GM18868 (cell line): ENCODE data around the gene WWP2.
A peak's percentile ranks its signal among the peaks of the same experiment; 100 is the strongest.
"Not testable (repeated sequence)": the region's sequence is repeated elsewhere in the genome, so short reads cannot be mapped to it uniquely, and the experiment has no call there.

Experiments used
- ATAC-seq: cut with Tn5 transposase; IDR thresholded peaks from one replicate; pipeline ENCODE4 v1.9.1; 2021; ENCODE audit warnings: mild to moderate bottlenecking, moderate library complexity; ENCODE audit not compliant: unreplicated experiment

The WWP2 gene

GRCh38 chr16:69745232-69745612 lies 16.9 kb upstream of the WWP2 start:
- no peak for ATAC-seq

DNA sequence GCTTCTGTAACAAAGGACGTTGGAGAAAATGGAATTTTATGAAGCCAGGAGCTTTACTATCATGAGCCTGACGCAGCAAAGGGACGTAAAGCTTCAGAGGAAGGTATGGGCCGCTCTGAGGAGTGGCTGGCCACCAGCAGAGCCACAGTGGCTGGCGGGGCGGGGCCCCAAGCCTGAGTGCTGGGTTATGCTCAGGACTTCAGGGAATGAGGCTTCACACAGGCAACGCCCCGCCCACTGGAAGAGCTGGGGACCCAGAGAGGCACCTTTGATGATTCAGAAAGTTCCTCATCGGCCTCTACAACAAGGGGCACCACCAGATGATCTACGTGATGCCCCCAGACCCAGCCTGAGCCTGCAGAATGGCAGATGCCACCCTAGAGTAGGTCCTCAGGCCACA lies 16.2 kb upstream of the WWP2 start:
- no peak for ATAC-seq

DNA sequence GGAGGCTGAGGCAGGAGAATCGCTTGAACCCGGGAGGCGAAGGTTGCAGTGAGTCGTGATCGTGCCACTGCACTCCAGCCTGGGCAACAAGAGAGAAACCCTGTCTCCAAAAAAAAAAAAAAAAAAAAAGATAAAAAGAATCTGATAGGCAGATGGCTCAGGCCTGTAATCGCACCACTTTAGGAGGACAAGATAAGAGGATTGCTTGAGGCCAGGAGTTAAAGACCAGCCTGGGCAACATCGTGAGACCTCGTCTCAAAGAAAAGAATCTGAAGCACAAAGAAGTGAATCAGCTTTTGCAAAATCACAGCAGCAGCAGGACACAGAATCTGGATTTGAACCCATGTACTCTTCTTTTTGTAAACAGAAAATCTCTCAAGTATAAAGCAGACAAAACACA lies 15.0 kb upstream of the WWP2 start:
- ATAC-seq: no peak

DNA sequence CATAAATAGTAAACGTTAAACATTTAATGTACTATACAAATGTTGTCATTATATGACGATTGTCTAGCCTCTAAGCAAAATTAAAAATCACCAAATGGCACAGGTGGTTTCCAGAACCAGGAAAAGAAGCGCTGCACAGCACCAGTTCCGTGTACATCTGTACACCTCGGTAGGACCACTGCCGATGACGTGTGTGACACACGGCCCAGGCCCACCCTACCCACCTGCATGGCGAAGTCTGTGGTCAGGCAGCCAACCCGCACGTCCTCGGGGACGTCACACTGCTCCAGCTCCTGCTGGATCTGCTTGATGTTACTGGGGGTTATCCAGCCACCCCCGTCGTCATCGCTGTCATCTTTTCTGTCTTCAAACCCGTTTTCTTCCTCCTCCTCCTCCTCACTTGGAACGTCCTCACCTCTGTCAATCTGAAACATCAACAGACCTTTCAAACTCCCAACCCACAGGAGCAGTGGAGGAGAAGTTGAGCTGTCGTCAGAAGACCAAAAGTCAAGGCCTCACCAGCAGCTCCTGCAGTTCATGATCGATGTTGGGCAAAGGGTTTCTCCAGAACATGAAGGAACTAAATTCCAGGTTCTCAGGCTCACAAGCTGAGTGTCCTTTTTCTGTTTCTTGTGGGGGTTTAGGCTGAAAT lies 13.3 kb upstream of the WWP2 start:
- ATAC-seq: no peak

DNA sequence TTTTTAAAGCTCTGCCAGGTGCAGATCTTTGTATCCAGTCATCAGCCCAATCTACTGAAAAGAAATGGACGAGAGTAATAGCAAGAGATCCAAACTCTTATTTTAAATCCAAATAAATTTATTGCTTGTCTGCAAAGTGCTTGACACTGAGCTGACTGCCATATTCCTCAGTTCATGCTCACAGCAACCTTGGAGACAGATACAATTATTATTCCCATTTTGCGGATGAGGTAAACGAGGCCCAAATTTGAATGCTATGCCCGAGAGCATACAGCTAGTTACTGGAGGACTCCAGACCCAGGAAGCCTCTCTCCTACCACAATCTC lies 8.0 kb upstream of the WWP2 start:
- no peak for ATAC-seq

- peak; percentile 96 for ATAC-seq
Observed at GRCh38 chr16:69754469-69755310, 7.4 kb upstream of the WWP2 start, which contains the start of gene NOB1. NOB1 (minus strand) TSS chr16:69754926; CDS start chr16:69754910, 16 bp downstream.

DNA sequence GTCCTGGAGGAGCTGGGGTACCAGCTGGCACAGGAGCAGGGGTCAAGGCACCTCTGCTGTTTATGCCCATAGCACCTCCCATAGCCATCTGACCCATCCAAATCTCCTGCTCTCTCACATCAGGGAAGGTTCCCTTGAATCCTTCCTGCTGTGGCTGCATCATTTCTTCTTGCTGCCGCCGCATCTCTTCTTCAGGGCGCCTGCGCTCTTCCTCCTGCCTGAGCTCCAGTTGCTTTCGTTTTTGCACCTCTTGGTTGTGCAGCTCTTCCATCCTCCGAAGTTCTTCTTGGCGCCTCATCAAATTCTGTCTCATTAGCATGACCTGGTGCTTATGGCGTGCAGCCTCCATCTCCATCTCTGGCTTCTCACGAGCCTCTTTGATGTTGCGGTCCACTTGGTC lies 5.4 kb upstream of the WWP2 start:
- ATAC-seq: no peak

DNA sequence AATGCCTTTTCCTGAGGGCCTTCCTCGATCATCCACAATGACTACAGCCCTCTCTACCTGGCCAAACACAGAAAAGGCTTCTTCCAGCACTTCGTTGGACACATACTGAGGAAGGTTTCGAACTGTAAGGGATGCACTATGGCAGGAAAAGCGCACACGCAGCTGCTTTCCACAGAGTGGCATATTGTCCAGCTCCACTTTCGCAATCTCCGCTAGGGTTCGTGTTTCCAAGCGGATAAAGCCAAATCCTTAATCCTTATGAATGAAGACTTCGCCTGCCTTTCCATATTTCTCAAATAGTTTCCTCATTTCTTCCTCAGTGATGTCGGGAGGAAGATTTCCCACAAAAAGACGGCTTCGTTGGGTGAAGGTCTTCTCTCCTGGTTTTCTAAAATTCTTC lies 4.8 kb upstream of the WWP2 start:
- ATAC-seq: not testable (repeated sequence)

- peak; percentile 33 for ATAC-seq
Observed at GRCh38 chr16:69762814-69763598, 874 bp downstream of the WWP2 start.

DNA sequence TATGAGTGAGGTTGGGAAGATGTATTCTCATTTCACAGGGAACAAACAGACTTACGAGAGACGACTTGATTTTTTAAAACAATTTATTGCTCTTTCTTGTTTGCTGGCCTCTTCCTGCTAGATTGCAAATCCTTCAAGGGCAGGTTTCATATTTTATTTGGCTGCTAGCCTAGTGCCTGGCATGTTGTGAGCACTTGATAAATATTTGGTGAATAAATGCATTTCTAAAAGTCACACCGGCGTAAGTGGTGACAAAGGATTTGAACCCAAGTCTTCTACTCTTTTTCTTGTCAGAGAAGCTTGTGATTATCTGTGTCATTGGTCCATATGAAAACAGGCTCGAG lies 1.4 kb downstream of the WWP2 start:
- no peak for ATAC-seq

- no peak for ATAC-seq
Observed at GRCh38 chr16:69767459-69768229, 5.5 kb downstream of the WWP2 start.

GRCh38 chr16:69768666-69769065 lies 6.5 kb downstream of the WWP2 start:
- ATAC-seq: no peak

DNA sequence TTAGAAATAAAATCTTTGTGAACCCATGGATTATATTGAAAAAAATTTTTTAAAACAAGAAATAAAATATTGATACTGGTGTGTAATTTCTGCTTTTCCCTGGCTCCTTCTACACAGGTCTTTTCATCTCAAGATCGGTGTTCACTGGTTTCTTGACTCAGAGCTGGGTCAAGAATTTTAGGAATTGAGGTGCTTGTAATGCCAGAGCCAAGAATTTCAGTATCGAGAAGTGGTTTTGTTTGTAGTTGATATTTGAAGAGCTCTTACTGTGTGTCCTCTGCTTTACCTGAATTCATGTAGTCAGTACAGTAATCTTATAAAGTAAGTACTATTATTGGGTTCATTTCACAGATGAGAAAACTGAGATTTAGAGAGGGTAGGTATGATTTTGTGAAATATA lies 7.3 kb downstream of the WWP2 start:
- ATAC-seq: no peak

- no peak for ATAC-seq
Observed at GRCh38 chr16:69771651-69771967, 9.5 kb downstream of the WWP2 start.

- no peak for ATAC-seq
Observed at GRCh38 chr16:69773260-69773947, 11.3 kb downstream of the WWP2 start.

GRCh38 chr16:69775563-69775962 lies 13.4 kb downstream of the WWP2 start:
- no peak for ATAC-seq

DNA sequence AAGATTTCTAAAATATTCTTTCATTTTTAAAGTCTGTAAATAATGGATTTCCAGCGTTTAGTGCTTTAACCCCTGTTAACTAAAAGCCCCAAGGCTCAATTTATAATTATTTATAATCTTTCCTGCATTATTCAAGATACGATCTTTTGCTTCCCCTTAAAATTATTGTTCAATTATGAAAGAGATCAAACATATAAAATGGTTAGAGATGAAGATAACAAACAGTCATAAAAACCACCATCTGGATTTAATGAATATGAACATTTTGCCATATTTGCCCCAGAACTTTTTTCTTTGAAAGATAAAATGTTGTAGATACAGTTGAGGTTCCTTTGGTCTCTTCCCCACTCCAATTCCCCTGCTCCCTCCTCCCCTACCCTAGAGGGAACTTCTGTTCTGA lies 17.6 kb downstream of the WWP2 start:
- no peak for ATAC-seq

DNA sequence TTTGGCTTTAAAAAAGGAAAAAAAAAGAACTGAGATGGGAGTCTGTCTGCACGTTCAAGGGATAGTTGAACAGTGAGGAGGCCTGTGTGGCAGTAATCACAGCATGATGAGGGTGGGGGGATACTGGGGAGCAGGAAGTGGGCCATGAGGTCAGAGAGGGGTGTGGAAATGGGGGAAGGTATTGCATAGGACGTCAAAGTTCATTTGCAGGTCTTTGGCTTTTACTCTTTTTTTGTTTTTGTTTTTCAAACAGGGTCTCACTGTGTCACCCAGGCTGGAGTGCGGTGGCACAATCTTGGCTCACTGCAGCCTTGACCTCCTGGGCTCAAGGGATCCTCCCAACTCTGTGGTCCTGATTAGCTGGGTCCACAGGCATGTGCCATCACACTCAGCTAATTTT lies 19.0 kb downstream of the WWP2 start:
- ATAC-seq: no peak

DNA sequence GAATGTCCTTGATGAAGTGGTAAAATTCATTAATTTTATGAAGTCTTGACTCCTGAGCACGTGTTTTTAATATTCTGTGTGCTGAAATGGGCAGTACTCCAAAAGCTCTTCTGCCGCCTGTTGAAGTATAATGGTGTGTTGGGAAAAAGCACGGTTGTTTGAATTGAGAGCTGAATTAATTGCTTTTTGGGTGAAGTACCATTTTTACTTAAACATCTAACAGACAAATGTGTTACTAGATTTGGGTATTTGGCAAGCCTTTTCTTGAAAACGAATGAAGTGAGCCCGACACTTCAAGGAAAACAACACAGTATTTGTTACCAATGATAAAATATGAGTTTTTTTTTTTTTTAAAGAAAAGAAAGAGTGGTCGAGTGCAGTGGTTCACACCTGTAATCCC lies 22.5 kb downstream of the WWP2 start:
- no peak for ATAC-seq

DNA sequence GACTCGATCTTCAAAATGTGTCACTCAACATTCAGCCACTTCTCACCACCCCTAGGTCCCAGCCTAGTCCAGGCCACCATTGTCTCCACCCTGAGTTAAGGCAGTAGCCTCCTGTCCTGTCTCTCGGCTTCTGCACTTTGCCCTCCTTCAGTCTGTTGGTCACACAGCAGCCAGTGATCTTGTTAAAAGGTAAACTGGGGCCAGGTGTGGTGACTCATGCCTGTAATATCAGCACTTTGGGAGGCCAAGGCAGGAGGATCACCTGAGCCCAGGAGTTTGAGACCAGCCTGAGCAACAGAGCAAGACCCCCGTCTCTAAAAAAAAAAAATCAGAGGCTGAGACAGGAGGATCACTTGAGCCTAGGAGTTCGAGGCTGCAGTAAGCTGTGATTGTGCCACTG lies 25.8 kb downstream of the WWP2 start:
- ATAC-seq: no peak

GRCh38 chr16:69791391-69791847 lies 29.3 kb downstream of the WWP2 start:
- not testable (repeated sequence) for ATAC-seq
